ENCODE results near the gene UBE3C.

The UBE3C gene

DNA sequence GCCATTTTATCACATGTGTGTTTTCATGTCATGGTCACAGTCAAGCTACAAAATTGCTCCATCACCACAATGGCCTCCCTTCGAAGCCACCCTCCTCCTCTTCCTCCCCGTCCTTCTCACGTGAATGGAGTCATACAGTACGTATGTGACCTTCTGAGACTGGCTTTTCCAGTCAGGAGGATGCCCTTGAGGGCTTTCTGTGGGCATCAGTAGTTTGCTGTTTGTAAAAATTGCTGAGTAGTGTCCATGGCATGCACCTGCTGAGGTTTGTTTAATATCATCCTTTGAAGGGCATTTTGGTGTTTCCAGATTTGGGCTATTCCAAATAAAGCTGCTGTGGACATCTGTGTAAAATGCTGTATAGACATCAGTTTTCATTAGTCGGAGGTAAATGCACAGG, 5.9 kb upstream of the UBE3C start:
- H3K4me3 ChIP-seq (ENCODE audit: control insufficient read depth, low read depth, low read length) = no peak overlapping the region
- TF ChIP-seq, protein P1, sequence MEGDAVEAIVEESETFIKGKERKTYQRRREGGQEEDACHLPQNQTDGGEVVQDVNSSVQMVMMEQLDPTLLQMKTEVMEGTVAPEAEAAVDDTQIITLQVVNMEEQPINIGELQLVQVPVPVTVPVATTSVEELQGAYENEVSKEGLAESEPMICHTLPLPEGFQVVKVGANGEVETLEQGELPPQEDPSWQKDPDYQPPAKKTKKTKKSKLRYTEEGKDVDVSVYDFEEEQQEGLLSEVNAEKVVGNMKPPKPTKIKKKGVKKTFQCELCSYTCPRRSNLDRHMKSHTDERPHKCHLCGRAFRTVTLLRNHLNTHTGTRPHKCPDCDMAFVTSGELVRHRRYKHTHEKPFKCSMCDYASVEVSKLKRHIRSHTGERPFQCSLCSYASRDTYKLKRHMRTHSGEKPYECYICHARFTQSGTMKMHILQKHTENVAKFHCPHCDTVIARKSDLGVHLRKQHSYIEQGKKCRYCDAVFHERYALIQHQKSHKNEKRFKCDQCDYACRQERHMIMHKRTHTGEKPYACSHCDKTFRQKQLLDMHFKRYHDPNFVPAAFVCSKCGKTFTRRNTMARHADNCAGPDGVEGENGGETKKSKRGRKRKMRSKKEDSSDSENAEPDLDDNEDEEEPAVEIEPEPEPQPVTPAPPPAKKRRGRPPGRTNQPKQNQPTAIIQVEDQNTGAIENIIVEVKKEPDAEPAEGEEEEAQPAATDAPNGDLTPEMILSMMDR (conservative IDR thresholded peaks at IDR 0.05; ENCODE audit: control insufficient read depth, insufficient read depth, low read depth, low read length) = no peak
- DNase-seq (ENCODE audit: low read depth) = no peak

DNA sequence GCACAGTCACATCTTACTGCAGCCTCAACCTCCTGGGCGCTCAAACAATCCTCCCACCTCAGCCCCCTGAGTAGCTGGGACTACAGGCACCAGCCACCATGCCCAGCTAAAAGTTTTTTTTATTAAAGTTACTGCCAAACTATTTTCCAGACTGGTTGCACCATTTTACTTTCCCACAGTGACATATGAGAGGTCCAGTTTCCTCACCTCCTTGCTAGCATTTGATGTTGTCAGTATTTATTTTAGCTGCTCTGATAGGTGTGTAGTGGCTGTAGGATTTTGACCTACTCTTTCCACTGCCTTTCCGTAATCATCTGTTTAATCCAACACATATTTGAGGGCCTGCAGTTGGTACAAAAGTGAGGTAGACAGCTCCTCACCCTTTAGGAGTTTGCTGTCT, 5.4 kb upstream of the UBE3C start:
- no peak overlapping the region for H3K4me3 ChIP-seq (ENCODE audit: control insufficient read depth, low read depth, low read length)
- TF ChIP-seq, protein P1 (conservative IDR thresholded peaks at IDR 0.05; ENCODE audit: control insufficient read depth, insufficient read depth, low read depth, low read length) = no peak
- no peak for DNase-seq (ENCODE audit: low read depth)

DNA sequence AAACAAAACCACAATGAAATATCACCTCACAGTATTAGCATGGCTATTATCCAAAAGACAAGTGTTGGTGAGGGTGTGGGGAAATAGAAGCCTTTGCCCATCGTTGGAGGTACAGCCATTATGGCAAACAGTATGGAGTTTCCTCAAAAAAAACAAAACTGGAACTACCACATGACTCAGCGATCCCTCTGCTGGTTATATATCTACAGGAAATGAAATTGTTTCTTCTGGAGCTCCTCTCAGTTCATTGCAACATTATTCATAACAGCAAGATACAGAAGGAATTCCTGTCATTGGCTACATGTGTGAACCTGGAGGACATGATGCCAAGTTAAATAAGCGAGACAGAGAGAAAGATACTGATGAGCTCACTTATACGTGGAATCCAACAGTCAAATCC, 2.4 kb upstream of the UBE3C start:
- peak; percentile 89 for DNase-seq (ENCODE audit: low read depth)
- H3K4me3 ChIP-seq (ENCODE audit: control insufficient read depth, low read depth, low read length) = no peak overlapping the region
- TF ChIP-seq, protein P1 (conservative IDR thresholded peaks at IDR 0.05; ENCODE audit: control insufficient read depth, insufficient read depth, low read depth, low read length) = peak; percentile 38

DNA sequence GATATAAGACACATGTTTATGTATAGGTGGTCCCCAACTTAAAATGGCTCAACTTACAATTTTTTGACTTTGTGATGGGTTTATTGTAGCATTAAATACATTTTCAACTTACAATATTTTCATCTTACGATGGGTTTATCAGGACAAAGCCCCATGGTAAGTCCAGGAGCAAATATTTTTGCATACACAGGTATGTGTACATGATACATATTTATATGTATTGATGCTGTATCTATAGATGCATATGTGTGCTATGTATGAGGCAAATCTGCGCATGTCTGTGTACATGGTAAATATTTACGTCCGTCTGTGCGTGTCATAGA, 664 bp upstream of the UBE3C start:
- no peak for DNase-seq (ENCODE audit: low read depth)
- TF ChIP-seq, protein P1 (conservative IDR thresholded peaks at IDR 0.05; ENCODE audit: control insufficient read depth, insufficient read depth, low read depth, low read length) = no peak

DNA sequence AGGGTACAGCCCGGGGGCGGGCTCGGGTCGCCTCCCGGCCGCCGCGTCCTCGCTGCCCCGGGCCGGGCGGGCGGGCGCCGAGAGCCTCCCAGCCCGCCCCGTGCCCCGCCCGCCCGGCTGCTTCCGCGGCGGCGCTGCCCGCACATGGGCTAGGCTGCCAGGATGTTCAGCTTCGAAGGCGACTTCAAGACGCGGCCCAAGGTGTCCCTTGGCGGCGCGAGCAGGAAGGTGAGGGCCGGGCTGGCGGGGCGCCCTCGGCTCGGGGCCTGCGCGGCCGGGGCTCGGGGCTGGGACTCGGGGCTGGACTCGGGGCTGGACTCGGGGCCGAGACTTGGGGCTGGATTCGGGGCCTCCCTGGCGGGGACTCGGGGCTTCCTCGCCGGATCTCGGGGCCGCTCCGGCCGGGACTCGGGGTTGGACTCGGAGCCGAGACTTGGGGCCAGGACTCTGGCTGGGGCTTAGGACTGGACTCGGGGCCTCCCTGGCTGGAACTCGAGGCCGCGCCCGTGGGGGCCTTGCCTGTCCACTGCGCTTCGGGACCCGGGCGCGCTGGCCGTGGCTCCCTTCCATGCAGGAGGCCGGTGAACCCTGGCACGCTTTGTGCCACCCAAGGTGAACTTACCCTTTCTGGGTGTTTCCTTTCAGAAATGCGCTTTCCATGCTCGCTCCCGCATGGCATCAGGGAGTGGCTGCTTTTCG, 534 bp downstream of the UBE3C start:
- DNase-seq (ENCODE audit: low read depth) = peak; percentile 24
- H3K4me3 ChIP-seq (ENCODE audit: control insufficient read depth, low read depth, low read length) = peak overlapping the region; percentile 90
- TF ChIP-seq, protein P1 (conservative IDR thresholded peaks at IDR 0.05; ENCODE audit: control insufficient read depth, insufficient read depth, low read depth, low read length) = no peak

More for the DNA sequence above, 664 bp upstream of the UBE3C start:
- H3K4me3 ChIP-seq (ENCODE audit: control insufficient read depth, low read depth, low read length) = peak overlapping the region; percentile 55

DNA sequence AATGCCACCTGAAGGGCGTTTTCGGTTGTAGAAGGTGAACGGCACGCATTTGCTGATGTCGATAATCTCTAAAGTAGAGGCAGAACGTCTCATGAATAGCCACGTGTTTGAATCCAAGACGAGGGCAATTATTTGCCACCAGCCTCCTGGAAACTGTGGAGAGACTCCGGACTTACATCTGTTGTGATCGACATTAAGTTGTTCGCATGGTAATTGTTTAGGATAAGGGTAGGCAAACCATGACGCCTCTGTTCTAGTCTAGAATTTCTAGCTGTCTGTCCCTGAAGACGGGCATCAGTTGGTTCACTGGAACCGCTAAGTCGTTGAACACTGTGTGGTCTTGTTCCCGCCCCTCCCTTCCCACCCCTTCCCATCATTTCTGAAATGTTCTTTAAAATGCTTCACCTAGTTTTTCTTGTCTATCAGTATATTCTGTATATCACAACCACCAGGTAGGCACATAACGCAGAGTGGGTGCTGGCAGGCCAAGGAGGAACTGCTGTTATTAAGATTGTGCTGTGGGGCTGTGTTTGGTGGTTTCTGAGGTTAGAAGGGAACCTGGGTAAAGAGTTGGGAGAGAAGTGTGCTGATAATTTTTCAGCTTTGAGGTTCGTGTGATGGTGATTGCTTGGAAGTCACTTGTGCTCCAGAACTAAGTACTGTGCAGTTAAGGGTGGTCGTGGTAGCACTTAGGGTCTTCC, 1.2 kb downstream of the UBE3C start:
- H3K4me3 ChIP-seq (ENCODE audit: control insufficient read depth, low read depth, low read length) = peak overlapping the region; percentile 90
- TF ChIP-seq, protein P1 (conservative IDR thresholded peaks at IDR 0.05; ENCODE audit: control insufficient read depth, insufficient read depth, low read depth, low read length) = no peak
- no peak for DNase-seq (ENCODE audit: low read depth)
